HG03135 (cell line): Measurements from ENCODE around the gene ABR.
"Not testable (repeated sequence)": the region's sequence is repeated elsewhere in the genome, so short reads cannot be mapped to it uniquely, and the experiment has no call there.

Source experiments
- ATAC-seq: cut with Tn5 transposase; IDR thresholded peaks from one replicate; pipeline ENCODE4 v1.9.1; 2021; ENCODE audit warnings: mild to moderate bottlenecking, moderate library complexity; ENCODE audit not compliant: unreplicated experiment

The ABR gene

GRCh38 chr17:1097972-1098744 lies 81.6 kb downstream of the ABR start:
- not testable (repeated sequence) for ATAC-seq

GRCh38 chr17:1096215-1096614 lies 83.6 kb downstream of the ABR start:
- ATAC-seq = no peak

GRCh38 chr17:1095853-1096173 lies 84.0 kb downstream of the ABR start:
- no peak for ATAC-seq

- no peak for ATAC-seq
Observed at GRCh38 chr17:1095090-1095852, 84.5 kb downstream of the ABR start.

- ATAC-seq = no peak
Observed at GRCh38 chr17:1094591-1094990, 85.2 kb downstream of the ABR start.

GRCh38 chr17:1091900-1092299 lies 87.9 kb downstream of the ABR start:
- no peak for ATAC-seq

GRCh38 chr17:1091190-1091534 lies 88.6 kb downstream of the ABR start:
- no peak for ATAC-seq

GRCh38 chr17:1090465-1091189 lies 89.2 kb downstream of the ABR start:
- ATAC-seq = no peak

GRCh38 chr17:1089915-1090314 lies 89.9 kb downstream of the ABR start:
- no peak for ATAC-seq

GRCh38 chr17:1087381-1088241 lies 92.2 kb downstream of the ABR start:
- no peak for ATAC-seq

GRCh38 chr17:1083451-1084187 lies 96.2 kb downstream of the ABR start:
- ATAC-seq = no peak

GRCh38 chr17:1082579-1082978 lies 97.2 kb downstream of the ABR start:
- no peak for ATAC-seq

- no peak for ATAC-seq
Observed at GRCh38 chr17:1078831-1079561, 100.8 kb downstream of the ABR start.

- no peak for ATAC-seq
Observed at GRCh38 chr17:1077986-1078711, 101.6 kb downstream of the ABR start.

- no peak for ATAC-seq
Observed at GRCh38 chr17:1077581-1077985, 102.2 kb downstream of the ABR start.

- ATAC-seq = no peak
Observed at GRCh38 chr17:1076982-1077302, 102.8 kb downstream of the ABR start.

- no peak for ATAC-seq
Observed at GRCh38 chr17:1076299-1076981, 103.3 kb downstream of the ABR start.

- no peak for ATAC-seq
Observed at GRCh38 chr17:1074886-1075605, 104.7 kb downstream of the ABR start.
